ENCODE measurements around the gene PRCD. TPM values are rescaled to one million over a fixed set of nuclear protein-coding genes. Genes with fewer than 3 reads are reported as not detected.
A peak's percentile ranks its signal among the peaks of the same experiment; 100 is the strongest.

Gene PRCD
- polyA plus RNA-seq, 1 of the 3 experiments (the other 2 are of a cell fraction): 2.2 TPM

DNA sequence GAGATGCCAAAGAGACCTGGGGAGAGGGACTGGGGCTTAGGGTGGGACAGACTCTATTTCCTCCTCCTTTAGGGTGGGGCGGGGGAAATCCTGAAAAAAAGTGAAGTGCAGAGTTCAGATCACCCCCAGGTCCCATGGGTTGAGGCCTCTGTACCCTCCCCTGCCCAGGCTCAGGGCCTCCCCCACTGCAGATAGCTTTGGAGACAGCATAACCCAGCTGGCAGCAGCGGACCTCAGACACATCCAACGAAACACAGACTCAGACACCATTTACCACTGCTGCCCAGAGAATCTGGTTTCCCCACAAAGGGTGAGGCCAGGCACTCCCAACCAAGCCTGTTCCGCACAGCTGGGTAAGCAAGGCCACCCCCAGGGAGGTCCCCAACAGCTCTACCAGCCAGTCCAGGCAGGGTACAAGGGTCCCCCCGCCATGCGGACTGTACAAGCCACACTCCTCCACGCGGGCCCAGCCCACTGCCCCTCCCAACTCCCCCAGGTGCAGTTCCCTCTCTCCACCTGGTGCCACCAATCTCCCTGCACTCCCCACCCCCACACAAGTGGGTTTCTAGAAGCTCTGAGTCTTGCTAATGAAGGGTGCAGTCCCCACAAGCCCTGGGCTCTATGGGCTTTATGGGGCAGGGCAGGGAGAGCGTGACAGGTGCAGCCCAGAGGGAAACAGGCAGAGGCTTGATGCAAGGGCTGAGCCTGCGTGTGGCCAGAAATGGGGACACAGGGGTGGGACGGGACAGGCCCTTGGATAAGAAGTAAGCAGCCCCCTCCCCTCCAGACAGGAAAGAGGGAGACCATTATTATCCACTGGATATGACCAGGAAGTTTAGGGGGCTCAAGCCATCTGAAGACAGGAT is 47.5 kb upstream of the PRCD start:
- CTCF ChIA-PET: interaction anchor here (1.1 to 56.8 kb wide), 8 partner anchors 3 to 213 kb away, joined by 3 to 1687 read pairs (median 10); partner anchors contain the start of genes AANAT, RHBDF2 and UBE2O
- no peak overlapping the region for H2AFZ ChIP-seq (ENCODE audit: low read depth)
- H3K4me3 ChIP-seq (ENCODE audit: low read depth in 2 of 2, low read length in 1 of 2): no peak overlapping the region
- H3F3A ChIP-seq (replicated peaks; ENCODE audit: insufficient read depth): peaks cover 5% of the 10 kb centered on the region
- H4K20me1 ChIP-seq (ENCODE audit: insufficient read depth): no peaks in the 10 kb centered on the region
- 95% methylated on average over 11 of the region's 11 CpGs for WGBS (ENCODE audit: low lambda C conversion rate)
- no peak for DNase-seq
- peaks cover 6 to 49% of the 10 kb centered on the region in 2 experiments; a peak in 2 of 4 replicates for H3K4me1 ChIP-seq (ENCODE audit: control insufficient read depth in 1 of 2, insufficient read depth in 2 of 2, low read depth in 1 of 2, low read length in 1 of 2)
- H3K27me3 ChIP-seq (ENCODE audit: insufficient read depth): no peaks in the 10 kb centered on the region
- H3K9ac ChIP-seq: no peak overlapping the region
- H3K4me2 ChIP-seq: peak overlapping the region; percentile 38; the same call in 1 of the 2 replicates
- no peaks in the 10 kb centered on the region for H3K36me3 ChIP-seq (replicated peaks in 1 of 2; ENCODE audit: control insufficient read depth in 1 of 2, insufficient read depth in 2 of 2, low read length in 1 of 2)
- H3K9me3 ChIP-seq: no peaks in the 10 kb centered on the region
- TF ChIP-seq RXRA (IDR thresholded peaks at IDR 0.05; ENCODE audit: borderline replicate concordance, low read depth) (no peak), MEF2A (IDR thresholded peaks at IDR 0.05; ENCODE audit: borderline replicate concordance, low read depth) (no peak), TAF1 (IDR thresholded peaks at IDR 0.05; ENCODE audit: borderline replicate concordance, low read depth, low read length) (no peak), YY1 (IDR thresholded peaks at IDR 0.05; ENCODE audit: low read depth) (no peak), FOXM1 (IDR thresholded peaks at IDR 0.05; ENCODE audit: low read depth) (no peak), EP300 (IDR thresholded peaks at IDR 0.05; ENCODE audit: borderline replicate concordance in 1 of 2, low read depth in 1 of 2, low read length in 1 of 2) (no peak), NFIC (IDR thresholded peaks at IDR 0.05; ENCODE audit: borderline replicate concordance) (no peak), FOXJ3 (CRISPR knock-in tag; IDR thresholded peaks at IDR 0.05) (no peak), EZH2phosphoT487 (IDR thresholded peaks at IDR 0.05; ENCODE audit: borderline replicate concordance, low read depth) (no peak), RCOR1 (IDR thresholded peaks at IDR 0.05; ENCODE audit: low read length) (no peak), CHD2 (IDR thresholded peaks at IDR 0.05; ENCODE audit: low read length, partially characterized antibody) (no peak)
- TF ChIP-seq, protein P1, sequence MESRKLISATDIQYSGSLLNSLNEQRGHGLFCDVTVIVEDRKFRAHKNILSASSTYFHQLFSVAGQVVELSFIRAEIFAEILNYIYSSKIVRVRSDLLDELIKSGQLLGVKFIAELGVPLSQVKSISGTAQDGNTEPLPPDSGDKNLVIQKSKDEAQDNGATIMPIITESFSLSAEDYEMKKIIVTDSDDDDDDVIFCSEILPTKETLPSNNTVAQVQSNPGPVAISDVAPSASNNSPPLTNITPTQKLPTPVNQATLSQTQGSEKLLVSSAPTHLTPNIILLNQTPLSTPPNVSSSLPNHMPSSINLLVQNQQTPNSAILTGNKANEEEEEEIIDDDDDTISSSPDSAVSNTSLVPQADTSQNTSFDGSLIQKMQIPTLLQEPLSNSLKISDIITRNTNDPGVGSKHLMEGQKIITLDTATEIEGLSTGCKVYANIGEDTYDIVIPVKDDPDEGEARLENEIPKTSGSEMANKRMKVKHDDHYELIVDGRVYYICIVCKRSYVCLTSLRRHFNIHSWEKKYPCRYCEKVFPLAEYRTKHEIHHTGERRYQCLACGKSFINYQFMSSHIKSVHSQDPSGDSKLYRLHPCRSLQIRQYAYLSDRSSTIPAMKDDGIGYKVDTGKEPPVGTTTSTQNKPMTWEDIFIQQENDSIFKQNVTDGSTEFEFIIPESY (IDR thresholded peaks at IDR 0.05; ENCODE audit: borderline replicate concordance, low read depth): no peak
- H3K27ac ChIP-seq (ENCODE audit: low read depth in 2 of 2, low read length in 1 of 2): no peak overlapping the region
- H3K79me2 ChIP-seq (ENCODE audit: insufficient read depth): peaks cover 12% of the 10 kb centered on the region; the same call in 1 of the 2 replicates
- POLR2A ChIA-PET: no interaction called here
- H3K9me2 ChIP-seq: no peaks in the 10 kb centered on the region

DNA sequence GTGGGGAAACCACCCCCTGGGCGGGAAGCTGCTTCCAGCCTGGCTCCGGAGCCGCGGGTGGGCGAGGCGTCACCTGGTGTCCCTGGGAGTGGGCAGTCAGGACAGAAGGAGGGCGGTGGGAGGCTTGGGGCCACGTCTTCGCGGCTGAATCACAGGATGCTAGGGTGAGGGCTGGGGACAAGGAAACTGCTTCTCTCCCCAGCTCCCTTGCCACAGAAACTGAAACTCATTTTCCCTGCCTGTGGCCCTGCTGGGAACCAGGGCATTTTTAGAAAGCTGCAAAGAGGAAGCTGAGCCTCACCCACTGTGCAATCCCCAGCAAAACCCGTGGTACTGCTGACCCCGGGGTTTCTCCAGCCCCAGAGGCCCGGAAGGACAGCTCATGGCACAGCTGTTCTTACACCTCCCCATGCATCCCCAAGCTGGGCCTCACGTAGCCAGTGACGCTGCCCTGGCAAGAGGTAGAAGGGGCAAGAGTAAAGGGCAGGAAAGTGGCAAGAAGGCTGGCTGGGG is 46.8 kb upstream of the PRCD start:
- Histone ChIP-seq H4K20me1 (ENCODE audit: insufficient read depth) (no peaks in the 10 kb centered on the region), H3K4me3 (ENCODE audit: low read depth in 2 of 2, low read length in 1 of 2) (no peak overlapping the region), H3K27me3 (ENCODE audit: insufficient read depth) (no peaks in the 10 kb centered on the region), H3K9ac (no peak overlapping the region), H3K36me3 (replicated peaks in 1 of 2; ENCODE audit: control insufficient read depth in 1 of 2, insufficient read depth in 2 of 2, low read length in 1 of 2) (no peaks in the 10 kb centered on the region), H3K4me2 (peak overlapping the region; percentile 38; the same call in 1 of the 2 replicates), H2AFZ (ENCODE audit: low read depth) (no peak overlapping the region), H3K79me2 (ENCODE audit: insufficient read depth) (peaks cover 14% of the 10 kb centered on the region; the same call in 1 of the 2 replicates), H3K27ac (ENCODE audit: low read depth in 2 of 2, low read length in 1 of 2) (no peak overlapping the region), H3F3A (replicated peaks; ENCODE audit: insufficient read depth) (peaks cover 5% of the 10 kb centered on the region), H3K4me1 (ENCODE audit: control insufficient read depth in 1 of 2, insufficient read depth in 2 of 2, low read depth in 1 of 2, low read length in 1 of 2) (peaks cover 13 to 55% of the 10 kb centered on the region in 2 experiments; a peak in 3 of 4 replicates), H3K9me2 (no peaks in the 10 kb centered on the region), H3K9me3 (no peaks in the 10 kb centered on the region)
- TF ChIP-seq RCOR1 (IDR thresholded peaks at IDR 0.05; ENCODE audit: low read length): no peak
- TF ChIP-seq, protein P2, sequence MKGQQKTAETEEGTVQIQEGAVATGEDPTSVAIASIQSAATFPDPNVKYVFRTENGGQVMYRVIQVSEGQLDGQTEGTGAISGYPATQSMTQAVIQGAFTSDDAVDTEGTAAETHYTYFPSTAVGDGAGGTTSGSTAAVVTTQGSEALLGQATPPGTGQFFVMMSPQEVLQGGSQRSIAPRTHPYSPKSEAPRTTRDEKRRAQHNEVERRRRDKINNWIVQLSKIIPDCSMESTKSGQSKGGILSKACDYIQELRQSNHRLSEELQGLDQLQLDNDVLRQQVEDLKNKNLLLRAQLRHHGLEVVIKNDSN (IDR thresholded peaks at IDR 0.05; ENCODE audit: borderline replicate concordance, low read depth): no peak
- TF ChIP-seq NFIC (IDR thresholded peaks at IDR 0.05; ENCODE audit: borderline replicate concordance): no peak
- TF ChIP-seq, protein P3, sequence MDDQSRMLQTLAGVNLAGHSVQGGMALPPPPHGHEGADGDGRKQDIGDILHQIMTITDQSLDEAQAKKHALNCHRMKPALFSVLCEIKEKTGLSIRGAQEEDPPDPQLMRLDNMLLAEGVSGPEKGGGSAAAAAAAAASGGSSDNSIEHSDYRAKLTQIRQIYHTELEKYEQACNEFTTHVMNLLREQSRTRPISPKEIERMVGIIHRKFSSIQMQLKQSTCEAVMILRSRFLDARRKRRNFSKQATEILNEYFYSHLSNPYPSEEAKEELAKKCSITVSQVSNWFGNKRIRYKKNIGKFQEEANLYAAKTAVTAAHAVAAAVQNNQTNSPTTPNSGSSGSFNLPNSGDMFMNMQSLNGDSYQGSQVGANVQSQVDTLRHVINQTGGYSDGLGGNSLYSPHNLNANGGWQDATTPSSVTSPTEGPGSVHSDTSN (IDR thresholded peaks at IDR 0.05): no peak
- no peak for TF ChIP-seq POLR2AphosphoS5 (IDR thresholded peaks at IDR 0.05; ENCODE audit: low read depth, low read length)
- TF ChIP-seq EZH2phosphoT487 (IDR thresholded peaks at IDR 0.05; ENCODE audit: borderline replicate concordance, low read depth): no peak
- no peak for TF ChIP-seq FOXJ3 (CRISPR knock-in tag; IDR thresholded peaks at IDR 0.05)
- no peak for TF ChIP-seq RXRA (IDR thresholded peaks at IDR 0.05; ENCODE audit: borderline replicate concordance, low read depth)
- TF ChIP-seq FOXM1 (IDR thresholded peaks at IDR 0.05; ENCODE audit: low read depth): no peak
- no peak for TF ChIP-seq NRF1 (IDR thresholded peaks at IDR 0.05; ENCODE audit: low read depth, low read length)
- TF ChIP-seq EP300 (IDR thresholded peaks at IDR 0.05; ENCODE audit: borderline replicate concordance in 1 of 2, low read depth in 1 of 2, low read length in 1 of 2): no peak
- TF ChIP-seq ELF1 (IDR thresholded peaks at IDR 0.05): no peak
- TF ChIP-seq SMC3 (IDR thresholded peaks at IDR 0.05; ENCODE audit: low read depth, low read length): no peak
- TF ChIP-seq SIN3A (IDR thresholded peaks at IDR 0.05; ENCODE audit: borderline replicate concordance, low read depth, low read length): no peak
- TF ChIP-seq JUND (IDR thresholded peaks at IDR 0.05): no peak
- no peak for TF ChIP-seq FOSL2 (IDR thresholded peaks at IDR 0.05; ENCODE audit: borderline replicate concordance, low read depth)
- TF ChIP-seq YY1 (IDR thresholded peaks at IDR 0.05; ENCODE audit: low read depth): no peak
- 65% methylated on average over 15 of the region's 15 CpGs for WGBS (ENCODE audit: low lambda C conversion rate)
- CTCF ChIA-PET: interaction anchor here (1.0 to 56.8 kb wide), 10 partner anchors 3 to 563 kb away, joined by 3 to 1687 read pairs (median 7); partner anchors contain the start of genes AANAT, RHBDF2 and UBE2O
- DNase-seq: no peak
- POLR2A ChIA-PET: no interaction called here

All from SK-N-SH (cell line).